B cell (primary cell): ENCODE data around the gene LIFR. TPM values are rescaled to one million over a fixed set of nuclear protein-coding genes. Genes with fewer than 3 reads are reported as not detected.

Experiments
- ATAC-seq: fragments of 200-7000 bp; cut with Tn5 transposase; one replicate; pipeline ENCODE4 v1.10.0; 2021; ENCODE audit warnings: low read depth, mild to moderate bottlenecking, moderate number of reproducible peaks, moderate library complexity
- CTCF ChIA-PET: fragments of 350-600 bp; sonication (Branson Sonifier 250); formaldehyde crosslinking; loops from one replicate; lab custom pipeline; 2021; ENCODE audit warnings: antibody characterized with exemption, inconsistent platforms; lab: Charles Lee
- POLR2A ChIA-PET: fragments of 350-600 bp; sonication (Branson Sonifier 250); formaldehyde crosslinking; loops from one replicate; lab custom pipeline; 2021; ENCODE audit warnings: antibody characterized with exemption; lab: Charles Lee
- DNase-seq: peaks from one replicate; pipeline ENCODE4 v3.0.0; 2013
- H2AFZ ChIP-seq: 2 replicates; pipeline ENCODE4 v1.6.1; 2012; ENCODE audit warnings: mild to moderate bottlenecking, low read depth, low read length; ENCODE audit not compliant: insufficient read depth, poor library complexity, severe bottlenecking
- H3K27ac ChIP-seq, 2 donors: 1 replicate in 1 of 2; 2 replicates in 1 of 2; pipeline ENCODE4 v1.5.1; 2012 to 2013; ENCODE audit warnings: low read length in 2 of 2, mild to moderate bottlenecking in 2 of 2, moderate library complexity in 1 of 2
- H3K27me3 ChIP-seq, 4 experiments: fragments of 200-600 bp in 1 of 4; sonication (generic) in 1 of 4; replicated peaks in 1 of 4; 1 replicate in 2 of 4; 2 replicates in 2 of 4; pipeline versions ENCODE4 v1.6.1 to v1.7.0; 2013 to 2016; ENCODE audit warnings: low read length in 3 of 4, mild to moderate bottlenecking in 2 of 4, mixed read lengths in 1 of 4, moderate library complexity in 1 of 4; ENCODE audit not compliant: insufficient read depth in 4 of 4, control insufficient read depth in 3 of 4; ENCODE audit errors: control extremely low read depth in 1 of 4
- H3K36me3 ChIP-seq, 2 experiments: replicated peaks in 1 of 2; 1 replicate in 1 of 2; 2 replicates in 1 of 2; pipeline versions ENCODE4 v1.6.1 to v1.7.1; 2013; ENCODE audit warnings: low read length in 1 of 2; ENCODE audit not compliant: insufficient read depth in 2 of 2, control insufficient read depth in 1 of 2; ENCODE audit errors: control extremely low read depth in 1 of 2, extremely low read depth in 1 of 2
- H3K4me1 ChIP-seq, 2 donors: fragments of 200-600 bp in 1 of 2; sonication (generic) in 1 of 2; 1 replicate in 1 of 2; 2 replicates in 1 of 2; pipeline versions ENCODE4 v1.5.1 to v1.6.1; 2013 to 2017; ENCODE audit warnings: low read length in 2 of 2; ENCODE audit not compliant: control insufficient read depth in 2 of 2, insufficient read depth in 2 of 2
- H3K4me2 ChIP-seq: replicated peaks from 2 replicates; pipeline ENCODE3; 2012; ENCODE audit warnings: mild to moderate bottlenecking, low read depth, low read length; ENCODE audit not compliant: poor library complexity, severe bottlenecking
- H3K4me3 ChIP-seq, 5 experiments: fragments of 200-600 bp in 1 of 5; sonication (generic) in 1 of 5; 1 replicate in 3 of 5; 2 replicates in 2 of 5; pipeline versions ENCODE4 v1.5.1 to v1.7.0; 2011 to 2016; ENCODE audit warnings: low read length in 4 of 5, mild to moderate bottlenecking in 4 of 5, low read depth in 2 of 5, control low read depth in 1 of 5, moderate library complexity in 1 of 5; ENCODE audit not compliant: insufficient read depth in 1 of 5; ENCODE audit errors: control extremely low read depth in 1 of 5, extremely low read depth in 1 of 5
- H3K79me2 ChIP-seq: fragments of 200-600 bp; sonication (generic); one replicate; pipeline ENCODE4 v1.6.0; 2016; ENCODE audit warnings: low read length; ENCODE audit not compliant: control insufficient read depth, insufficient read depth
- H3K9ac ChIP-seq: fragments of 200-600 bp; sonication (generic); 2 replicates; pipeline ENCODE4 v1.6.1; 2017; ENCODE audit warnings: mild to moderate bottlenecking, low read length, moderate library complexity
- H3K9me3 ChIP-seq, 3 donors: one replicate each; pipeline versions ENCODE4 v1.6.1 to v1.7.1; 2013; ENCODE audit warnings: low read length in 2 of 3; ENCODE audit not compliant: control insufficient read depth in 2 of 3, insufficient read depth in 1 of 3; ENCODE audit errors: control extremely low read depth in 1 of 3
- H4K20me1 ChIP-seq: 2 replicates; pipeline ENCODE4 v1.6.0; 2012; ENCODE audit warnings: mild to moderate bottlenecking, low read length; ENCODE audit not compliant: insufficient read depth, control insufficient read depth, poor library complexity, severe bottlenecking
- H3K27ac Mint-ChIP-seq: one replicate; pipeline ENCODE4 v1.8.0; 2021; ENCODE audit warnings: mixed read lengths
- H3K27me3 Mint-ChIP-seq: one replicate; pipeline ENCODE4 v1.8.0; 2021; ENCODE audit warnings: mixed read lengths
- H3K4me1 Mint-ChIP-seq: one replicate; pipeline ENCODE4 v1.8.0; 2021; ENCODE audit warnings: mixed read lengths
- H3K4me3 Mint-ChIP-seq: one replicate; pipeline ENCODE4 v1.8.0; 2021; ENCODE audit warnings: mixed read lengths
- H3K9me3 Mint-ChIP-seq: one replicate; pipeline ENCODE4 v1.8.0; 2022; ENCODE audit warnings: mixed read lengths; ENCODE audit not compliant: insufficient read depth
- EZH2 ChIP-seq: IDR thresholded peaks from 2 replicates; pipeline ENCODE4 v1.6.1; 2012; ENCODE audit warnings: borderline replicate concordance, low read depth, mild to moderate bottlenecking, moderate library complexity, low read length; ENCODE audit not compliant: insufficient read depth, poor library complexity, severe bottlenecking
- WGBS: methylation state at CpG from one replicate; pipeline ENCODE4 v1.1.5; 2013; ENCODE audit warnings: missing lambda C conversion rate; ENCODE audit not compliant: insufficient coverage; 5-methylcytosine and 5-hydroxymethylcytosine counted together
- intact Hi-C: fragments of 100-400 bp; cut with micrococcal nuclease; formaldehyde crosslinking; loops from one replicate; pipeline ENCODE4 v1.10.0; 2022
- polyA plus RNA-seq: library from polyadenylated mRNA; depleted of rRNA; stranded (reverse); fragments of >200 nt; gene quantifications from 2 replicates; pipeline ENCODE4 v1.2.3, GENCODE V29; 2012
- total RNA-seq, 2 donors: library from RNA; stranded (reverse); fragments of 120-200 nt in 1 of 2; gene quantifications; 1 replicate in 1 of 2; 2 replicates in 1 of 2; pipeline versions ENCODE4 v1.2.3 to v1.2.4, GENCODE V29; 2013 to 2022
- TF ChIP-seq, protein P1 (sequence below): fragments of 200-600 bp; IDR thresholded peaks from one replicate; pipeline ENCODE4 v1.8.0; 2022; ENCODE audit warnings: antibody characterized with exemption, mild to moderate bottlenecking

LIFR gene
- total and polyA plus RNA-seq, 2 donors (not counting 1 experiment from before 2014, with no cell fraction given), result not detected

- DNase-seq (no peak), ATAC-seq (no peak)
- intact Hi-C loops, result no loop called here
- 76% methylated on average over 7 of the region's 10 CpGs for WGBS
- peaks cover 49% of the 10 kb centered on the region for H3K27me3 Mint-ChIP-seq
- ChIA-PET POLR2A (no interaction called here), CTCF (interaction anchor here (2.9 kb wide), 1 partner anchor 22 kb away, joined by 8 read pairs; no protein-coding TSS in a partner anchor)
- H3K9me3 Mint-ChIP-seq, result no peaks in the 10 kb centered on the region
- Histone ChIP-seq H3K27me3 (peaks cover 0 to 74% (median 33%) of the 10 kb centered on the region in 4 experiments), H3K4me3 (no peak overlapping the region), H3K79me2 (no peaks in the 10 kb centered on the region), H3K4me2 (no peak overlapping the region), H2AFZ (no peak overlapping the region), H3K27ac (no peak overlapping the region), H4K20me1 (no peaks in the 10 kb centered on the region), H3K4me1 (peaks cover 0 to 4% of the 10 kb centered on the region in 2 donors), H3K9ac (no peak overlapping the region), H3K9me3 (peaks cover 0 to 29% (median 0%) of the 10 kb centered on the region in 3 donors), H3K36me3 (no peaks in the 10 kb centered on the region)
- no peak overlapping the region for H3K4me3 Mint-ChIP-seq
- H3K27ac Mint-ChIP-seq, result no peak overlapping the region
- no peaks in the 10 kb centered on the region for H3K4me1 Mint-ChIP-seq
- TF ChIP-seq, protein P1, sequence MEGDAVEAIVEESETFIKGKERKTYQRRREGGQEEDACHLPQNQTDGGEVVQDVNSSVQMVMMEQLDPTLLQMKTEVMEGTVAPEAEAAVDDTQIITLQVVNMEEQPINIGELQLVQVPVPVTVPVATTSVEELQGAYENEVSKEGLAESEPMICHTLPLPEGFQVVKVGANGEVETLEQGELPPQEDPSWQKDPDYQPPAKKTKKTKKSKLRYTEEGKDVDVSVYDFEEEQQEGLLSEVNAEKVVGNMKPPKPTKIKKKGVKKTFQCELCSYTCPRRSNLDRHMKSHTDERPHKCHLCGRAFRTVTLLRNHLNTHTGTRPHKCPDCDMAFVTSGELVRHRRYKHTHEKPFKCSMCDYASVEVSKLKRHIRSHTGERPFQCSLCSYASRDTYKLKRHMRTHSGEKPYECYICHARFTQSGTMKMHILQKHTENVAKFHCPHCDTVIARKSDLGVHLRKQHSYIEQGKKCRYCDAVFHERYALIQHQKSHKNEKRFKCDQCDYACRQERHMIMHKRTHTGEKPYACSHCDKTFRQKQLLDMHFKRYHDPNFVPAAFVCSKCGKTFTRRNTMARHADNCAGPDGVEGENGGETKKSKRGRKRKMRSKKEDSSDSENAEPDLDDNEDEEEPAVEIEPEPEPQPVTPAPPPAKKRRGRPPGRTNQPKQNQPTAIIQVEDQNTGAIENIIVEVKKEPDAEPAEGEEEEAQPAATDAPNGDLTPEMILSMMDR, result no peak
- no peak for TF ChIP-seq EZH2
Measured at GRCh38 chr5:38463634-38464521, 92.6 kb downstream of the LIFR start.

GRCh38 chr5:38462976-38463633 lies 93.3 kb downstream of the LIFR start:
- Mint-ChIP-seq H3K9me3 (no peaks in the 10 kb centered on the region), H3K27me3 (peaks cover 49% of the 10 kb centered on the region), H3K4me3 (no peak overlapping the region), H3K4me1 (no peaks in the 10 kb centered on the region), H3K27ac (no peak overlapping the region)
- ChIA-PET POLR2A (no interaction called here), CTCF (interaction anchor here (2.9 kb wide), 1 partner anchor 21 kb away, joined by 8 read pairs; no protein-coding TSS in a partner anchor)
- no peak overlapping the region for H3K4me3 ChIP-seq
- no peak overlapping the region for H3K9ac ChIP-seq
- H3K9me3 ChIP-seq, result peaks cover 0 to 29% (median 2%) of the 10 kb centered on the region in 3 donors
- H3K27me3 ChIP-seq, result peaks cover 0 to 74% (median 36%) of the 10 kb centered on the region in 4 experiments
- peaks cover 0 to 4% of the 10 kb centered on the region in 2 donors for H3K4me1 ChIP-seq
- H3K27ac ChIP-seq, result no peak overlapping the region
- no peaks in the 10 kb centered on the region for H3K36me3 ChIP-seq
- ATAC-seq (no peak), DNase-seq (no peak)
- intact Hi-C loops, result no loop called here
- TF ChIP-seq EZH2, result no peak
- TF ChIP-seq, protein P1, result no peak
- H4K20me1 ChIP-seq, result no peaks in the 10 kb centered on the region
- H2AFZ ChIP-seq, result no peak overlapping the region
- WGBS, result 80% methylated on average over 5 of the region's 7 CpGs
- no peak overlapping the region for H3K4me2 ChIP-seq
- no peaks in the 10 kb centered on the region for H3K79me2 ChIP-seq
